T-cell (primary cell): ENCODE data around the gene SOX10. TPM values are rescaled to one million over a fixed set of nuclear protein-coding genes. Genes with fewer than 3 reads are reported as not detected.

Experiments used
- ATAC-seq, 4 experiments: fragments of 200-7000 bp in 3 of 4; fragments of 150-1000 bp in 1 of 4; cut with Tn5 transposase; replicated peaks in 1 of 4; 1 replicate in 3 of 4; 2 replicates in 1 of 4; pipeline ENCODE4 v1.10.0; 2021; ENCODE audit warnings: moderate library complexity in 3 of 4, mild to moderate bottlenecking in 2 of 4, moderate number of reproducible peaks in 1 of 4
- CTCF ChIA-PET, 2 donors: fragments of 300-600 bp; sonication (Branson Sonifier 250); formaldehyde crosslinking; loops; one replicate each; lab custom pipeline; 2022; ENCODE audit warnings: antibody characterized with exemption in 2 of 2; lab: Charles Lee
- POLR2A ChIA-PET, 2 donors: fragments of 300-600 bp; sonication (Branson Sonifier 250); formaldehyde crosslinking; loops; one replicate each; lab custom pipeline; 2022; ENCODE audit warnings: antibody characterized with exemption in 2 of 2; lab: Charles Lee
- DNase-seq, 35 experiments: peaks; one replicate each; pipeline versions ENCODE4 v3.0.0 to v3.0.0-alpha.2; 2013 to 2023
- H3K27ac ChIP-seq: one replicate; pipeline ENCODE4 v1.5.1; 2013; ENCODE audit warnings: low read length
- H3K27me3 ChIP-seq, 2 experiments: replicated peaks in 1 of 2; 1 replicate in 1 of 2; 2 replicates in 1 of 2; pipeline versions ENCODE4 v1.6.1 to v1.7.0; 2013; ENCODE audit warnings: low read length in 1 of 2, mixed read lengths in 1 of 2; ENCODE audit not compliant: control insufficient read depth in 2 of 2, insufficient read depth in 2 of 2; ENCODE audit errors: extremely low read depth in 1 of 2
- H3K36me3 ChIP-seq, 2 donors: 1 replicate in 1 of 2; 2 replicates in 1 of 2; pipeline versions ENCODE4 v1.6.1 to v1.7.0; 2013; ENCODE audit warnings: low read length in 1 of 2; ENCODE audit not compliant: control insufficient read depth in 2 of 2, insufficient read depth in 1 of 2; ENCODE audit errors: extremely low read depth in 1 of 2
- H3K4me1 ChIP-seq, 2 experiments: 1 replicate in 1 of 2; 2 replicates in 1 of 2; pipeline versions ENCODE4 v1.6.1 to v1.7.0; 2013; ENCODE audit warnings: low read length in 2 of 2, mixed read lengths in 1 of 2; ENCODE audit not compliant: insufficient read depth in 2 of 2, control insufficient read depth in 1 of 2; ENCODE audit errors: extremely low read depth in 1 of 2
- H3K4me3 ChIP-seq, 2 donors: 1 replicate in 1 of 2; 2 replicates in 1 of 2; pipeline versions ENCODE4 v1.5.1 to v1.7.0; 2013; ENCODE audit warnings: mild to moderate bottlenecking in 2 of 2, low read length in 1 of 2, moderate library complexity in 1 of 2; ENCODE audit not compliant: control insufficient read depth in 1 of 2; ENCODE audit errors: extremely low read depth in 1 of 2
- H3K9me3 ChIP-seq: 2 replicates; pipeline ENCODE4 v1.7.0; 2013
- H3K27ac Mint-ChIP-seq, 2 donors: one replicate each; pipeline ENCODE4 v1.8.0; 2020 to 2021; ENCODE audit warnings: mild to moderate bottlenecking in 2 of 2, mixed read lengths in 2 of 2
- H3K27me3 Mint-ChIP-seq, 2 donors: one replicate each; pipeline ENCODE4 v1.8.0; 2021 to 2022; ENCODE audit warnings: mixed read lengths in 2 of 2
- H3K36me3 Mint-ChIP-seq: one replicate; pipeline ENCODE4 v1.8.0; 2021; ENCODE audit warnings: mixed read lengths
- H3K4me1 Mint-ChIP-seq, 3 donors: one replicate each; pipeline ENCODE4 v1.8.0; 2020 to 2022; ENCODE audit warnings: mixed read lengths in 3 of 3, mild to moderate bottlenecking in 1 of 3
- H3K4me3 Mint-ChIP-seq, 3 donors: one replicate each; pipeline ENCODE4 v1.8.0; 2020 to 2022; ENCODE audit warnings: mild to moderate bottlenecking in 3 of 3, mixed read lengths in 3 of 3, moderate library complexity in 3 of 3
- H3K9me3 Mint-ChIP-seq, 3 donors: one replicate each; pipeline ENCODE4 v1.8.0; 2020 to 2022; ENCODE audit warnings: mixed read lengths in 3 of 3
- WGBS: methylation state at CpG from one replicate; pipeline ENCODE4 v1.1.5; 2013; ENCODE audit warnings: missing lambda C conversion rate; ENCODE audit not compliant: insufficient coverage; 5-methylcytosine and 5-hydroxymethylcytosine counted together
- total RNA-seq, 35 experiments: library from RNA in 6 of 35; stranded (reverse) in 6 of 35; fragments of 120-200 nt in 1 of 35; gene quantifications; one replicate each; pipeline versions ENCODE4 v1.2.1 to v1.2.4 and lab custom pipeline; 2013 to 2026

Gene SOX10
- total RNA-seq, 5 donors from 2014 or later (not counting 1 experiment from before 2014, with no cell fraction given): not detected

DNA sequence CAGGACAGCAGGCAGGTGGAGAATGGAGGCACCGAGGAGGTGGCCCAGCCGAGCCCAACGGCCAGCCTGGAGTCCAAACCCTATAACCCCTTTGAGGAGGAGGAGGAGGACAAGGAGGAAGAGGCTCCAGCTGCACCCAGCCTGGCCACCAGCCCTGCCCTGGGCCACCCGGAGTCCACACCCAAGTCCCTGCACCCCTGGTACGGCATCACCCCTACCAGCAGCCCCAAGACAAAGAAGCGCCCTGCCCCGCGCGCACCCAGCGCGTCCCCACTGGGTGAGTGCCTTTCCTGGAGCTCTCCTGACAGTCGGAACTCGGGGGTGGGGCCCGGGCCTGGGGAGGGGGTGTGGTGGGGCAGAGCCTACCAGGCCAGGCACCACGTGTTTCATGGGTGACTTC is 58.6 kb downstream of the SOX10 start:
- H3K27me3 Mint-ChIP-seq: no peaks in the 10 kb centered on the region
- no peak overlapping the region for H3K27ac Mint-ChIP-seq
- no peak for ATAC-seq
- H3K36me3 Mint-ChIP-seq: peaks cover 17% of the 10 kb centered on the region
- CTCF ChIA-PET: interaction anchor here in 1 of 2 donors (0.6 kb wide), 1 partner anchor 103 kb away, joined by 13 read pairs; no protein-coding TSS in a partner anchor
- no peaks in the 10 kb centered on the region for H3K4me1 ChIP-seq
- H3K4me3 ChIP-seq: no peak overlapping the region
- H3K9me3 Mint-ChIP-seq: no peaks in the 10 kb centered on the region
- H3K9me3 ChIP-seq: no peaks in the 10 kb centered on the region
- 93% methylated on average over 5 of the region's 15 CpGs for WGBS
- H3K36me3 ChIP-seq: peaks cover 21 to 58% of the 10 kb centered on the region in 2 donors
- H3K4me1 Mint-ChIP-seq: peaks cover 0 to 2% (median 0%) of the 10 kb centered on the region in 3 donors
- no peak overlapping the region for H3K27ac ChIP-seq
- H3K27me3 ChIP-seq: no peaks in the 10 kb centered on the region
- POLR2A ChIA-PET: no interaction called here
- no peak overlapping the region for H3K4me3 Mint-ChIP-seq
- DNase-seq: no peak

DNA sequence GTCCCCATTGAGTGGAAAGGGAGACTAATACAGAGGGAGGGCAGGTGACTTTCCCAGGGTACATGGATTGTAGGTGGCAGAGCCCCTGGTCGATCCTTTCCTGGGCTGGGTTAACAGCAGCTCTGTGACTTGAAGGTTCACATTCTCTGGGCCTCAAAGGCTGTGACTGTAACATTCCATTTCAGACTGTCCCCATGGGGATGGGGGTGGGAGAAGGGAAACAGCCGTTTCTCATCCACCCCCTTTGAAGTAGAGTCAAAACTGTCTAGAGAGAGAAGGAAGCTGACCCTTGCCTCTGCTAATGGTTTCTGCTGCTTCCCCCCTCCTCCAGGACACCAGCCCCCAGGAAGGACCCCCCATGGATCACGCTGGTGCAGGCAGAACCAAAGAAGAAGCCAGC is 59.0 kb downstream of the SOX10 start:
- no peaks in the 10 kb centered on the region for H3K9me3 ChIP-seq
- WGBS: 100% methylated on average over 1 of the region's 3 CpGs
- H3K27ac ChIP-seq: no peak overlapping the region
- ChIA-PET POLR2A (no interaction called here), CTCF (interaction anchor here in 1 of 2 donors (0.6 kb wide), 1 partner anchor 103 kb away, joined by 13 read pairs; no protein-coding TSS in a partner anchor)
- peaks cover 19 to 56% of the 10 kb centered on the region in 2 donors for H3K36me3 ChIP-seq
- Mint-ChIP-seq H3K36me3 (peaks cover 17% of the 10 kb centered on the region), H3K4me3 (no peak overlapping the region), H3K4me1 (peaks cover 0 to 2% (median under 1%) of the 10 kb centered on the region in 3 donors), H3K27ac (no peak overlapping the region), H3K9me3 (no peaks in the 10 kb centered on the region), H3K27me3 (no peaks in the 10 kb centered on the region)
- no peaks in the 10 kb centered on the region for H3K4me1 ChIP-seq
- ATAC-seq (no peak), DNase-seq (no peak)
- H3K27me3 ChIP-seq: no peaks in the 10 kb centered on the region
- no peak overlapping the region for H3K4me3 ChIP-seq

DNA sequence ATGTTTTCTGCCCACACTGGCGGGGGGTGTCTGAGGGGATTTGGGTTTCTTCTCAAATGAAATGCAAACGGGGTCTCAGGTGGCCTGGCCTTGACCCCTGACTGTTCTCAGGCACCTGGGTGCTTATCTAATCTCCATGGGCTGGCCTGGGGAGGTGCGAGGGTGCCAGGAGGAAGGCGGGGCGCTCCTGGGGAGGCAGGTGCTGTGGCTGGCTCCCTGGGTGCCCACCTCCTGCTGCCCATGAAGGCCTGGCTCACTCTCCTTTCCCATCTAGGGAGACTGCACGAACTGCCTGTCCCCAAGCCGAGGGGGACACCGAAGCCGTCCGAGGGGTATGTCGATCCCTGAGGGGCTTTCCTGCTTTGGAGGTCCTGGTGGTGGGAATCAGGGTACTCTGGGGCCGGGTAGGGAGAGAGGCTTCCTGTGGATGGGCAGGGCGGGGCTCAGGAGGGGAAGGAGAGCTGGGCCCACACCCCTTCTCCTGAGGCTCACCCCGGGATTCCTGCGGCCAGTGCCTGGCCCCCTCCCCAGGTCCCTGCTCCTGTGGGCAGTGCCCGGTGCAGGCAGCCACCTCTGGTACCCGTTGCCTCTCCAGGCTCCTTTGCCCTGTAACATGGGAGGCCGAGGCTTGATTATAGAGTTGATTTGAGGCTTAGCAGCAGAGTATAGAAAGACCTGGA is 59.8 kb downstream of the SOX10 start:
- no peak overlapping the region for H3K27ac ChIP-seq
- Mint-ChIP-seq H3K4me1 (peaks cover 4 to 6% (median 6%) of the 10 kb centered on the region in 3 donors), H3K4me3 (no peak overlapping the region), H3K9me3 (no peaks in the 10 kb centered on the region), H3K27me3 (no peaks in the 10 kb centered on the region), H3K27ac (no peak overlapping the region), H3K36me3 (peaks cover 21% of the 10 kb centered on the region)
- CTCF ChIA-PET: no interaction called here
- POLR2A ChIA-PET: no interaction called here
- H3K36me3 ChIP-seq: peaks cover 18 to 53% of the 10 kb centered on the region in 2 donors
- H3K9me3 ChIP-seq: no peaks in the 10 kb centered on the region
- H3K4me1 ChIP-seq: no peaks in the 10 kb centered on the region
- WGBS: 92% methylated on average over 12 of the region's 18 CpGs
- no peak for ATAC-seq
- H3K27me3 ChIP-seq: no peaks in the 10 kb centered on the region
- DNase-seq: no peak
- no peak overlapping the region for H3K4me3 ChIP-seq

DNA sequence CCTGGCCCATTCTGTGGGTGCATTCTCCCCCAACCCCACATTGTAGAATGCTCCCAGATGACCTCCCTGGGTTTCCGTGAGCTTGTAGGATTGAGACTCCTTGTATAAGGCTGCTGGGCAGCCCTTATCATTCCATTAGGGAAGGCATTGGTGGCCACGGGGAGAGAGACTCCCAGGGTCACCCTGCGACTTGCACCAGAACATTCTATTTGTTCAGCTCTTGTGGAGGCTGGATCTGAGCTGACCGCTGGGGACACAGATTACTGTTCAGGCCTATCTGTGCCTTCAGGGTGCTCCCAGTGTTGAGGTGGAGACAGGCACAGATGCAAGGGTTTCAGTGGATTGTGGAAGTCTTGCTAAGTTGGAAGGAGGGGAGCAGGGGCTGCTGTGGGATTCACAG is 60.4 kb downstream of the SOX10 start:
- CTCF ChIA-PET: no interaction called here
- peaks cover 18% of the 10 kb centered on the region for H3K36me3 Mint-ChIP-seq
- WGBS: 94% methylated on average over 4 of the region's 4 CpGs
- H3K4me1 Mint-ChIP-seq: peaks cover 4 to 6% (median 6%) of the 10 kb centered on the region in 3 donors
- no peaks in the 10 kb centered on the region for H3K27me3 Mint-ChIP-seq
- H3K4me3 Mint-ChIP-seq: no peak overlapping the region
- ATAC-seq: no peak
- Histone ChIP-seq H3K9me3 (no peaks in the 10 kb centered on the region), H3K36me3 (peaks cover 18 to 51% of the 10 kb centered on the region in 2 donors), H3K27me3 (no peaks in the 10 kb centered on the region), H3K4me1 (no peaks in the 10 kb centered on the region), H3K27ac (no peak overlapping the region), H3K4me3 (no peak overlapping the region)
- no peak overlapping the region for H3K27ac Mint-ChIP-seq
- no peak for DNase-seq
- no peaks in the 10 kb centered on the region for H3K9me3 Mint-ChIP-seq
- POLR2A ChIA-PET: no interaction called here

Other genes with a start within 250 kb of the SOX10 start
- gene GCAT, start 176.6 kb downstream of the SOX10 start, total RNA-seq: 1 to 10 TPM; 1.2 to 3.5 (median 2.3) TPM
- gene GALR3, start 161.2 kb downstream of the SOX10 start, total RNA-seq: not detected
- 10 to 100 TPM; 19.9 to 29.7 (median 25.9) TPM for gene ANKRD54, start 140.2 kb downstream of the SOX10 start, total RNA-seq
- gene EIF3L, start 135.1 kb downstream of the SOX10 start, total RNA-seq: 100 to 1,000 TPM; 428 to 516 (median 483) TPM
- gene MICALL1, start 78.3 kb downstream of the SOX10 start, total RNA-seq: 10 to 100 TPM; 23.6 to 39.0 (median 34.3) TPM
- gene C22orf23, start 31.0 kb downstream of the SOX10 start, total RNA-seq: not detected
- gene POLR2F, start 30.9 kb downstream of the SOX10 start, total RNA-seq: 10 to 100 TPM; 31.4 to 54.5 (median 49.4) TPM
- 10 to 100 TPM; 26.4 to 32.0 (median 27.7) TPM for gene PICK1, start 72.8 kb upstream of the SOX10 start, total RNA-seq
- gene SLC16A8, start 99.6 kb upstream of the SOX10 start, total RNA-seq: under 1 TPM in 1 of 5 donors, not detected in 4; 0.19 TPM
- 1 to 10 TPM; 1.3 to 4.4 (median 3.2) TPM for gene BAIAP2L2, start 126.1 kb upstream of the SOX10 start, total RNA-seq
- 100 to 1,000 TPM in 4 of 5 donors, 10 to 100 TPM in 1; 93.6 to 197 (median 162) TPM for gene PLA2G6, start 197.3 kb upstream of the SOX10 start, total RNA-seq
- 10 to 100 TPM in 2 of 5 donors, 1 to 10 TPM in 3; 6.5 to 49.9 (median 9.6) TPM for gene MAFF, start 217.4 kb upstream of the SOX10 start, total RNA-seq